Right atrium auricular region (tissue), 2 donors: ENCODE results near the gene ASPA. TPM values are rescaled to one million over a fixed set of nuclear protein-coding genes. Genes with fewer than 3 reads are reported as not detected.
"Not testable (repeated sequence)": the region's sequence is repeated elsewhere in the genome, so short reads cannot be mapped to it uniquely, and the experiment has no call there.

Experiments
- DNase-seq: peaks from one replicate; pipeline ENCODE4 v3.0.0-alpha.2; 2019; ENCODE audit warnings: low spot score
- H3K27ac ChIP-seq, 2 donors: fragments of 200-600 bp; sonication (generic); 1 replicate in 1 of 2; 2 replicates in 1 of 2; pipeline ENCODE4 v1.5.1; 2016 to 2019
- H3K27me3 ChIP-seq, 2 donors: fragments of 200-600 bp; sonication (generic); one replicate each; pipeline versions ENCODE4 v1.5.1 to v1.6.0; 2017 to 2019
- H3K36me3 ChIP-seq: fragments of 200-600 bp; sonication (generic); one replicate; pipeline ENCODE4 v1.5.1; 2016
- H3K4me1 ChIP-seq, 2 donors: fragments of 200-600 bp; sonication (generic); one replicate each; pipeline versions ENCODE4 v1.5.1 to v1.6.0; 2017 to 2019
- H3K4me3 ChIP-seq, 2 donors: fragments of 200-600 bp; sonication (generic); 1 replicate in 1 of 2; 2 replicates in 1 of 2; pipeline ENCODE4 v1.5.1; 2017 to 2019; ENCODE audit warnings: mild to moderate bottlenecking in 1 of 2, moderate library complexity in 1 of 2
- H3K9me3 ChIP-seq, 2 donors: fragments of 200-600 bp; sonication (generic); one replicate each; pipeline ENCODE4 v1.5.1; 2019
- CTCF ChIP-seq, 2 donors: fragments of 200-600 bp; sonication (generic); IDR thresholded peaks; one replicate each; pipeline ENCODE4 v1.5.1; 2019; ENCODE audit warnings: antibody characterized with exemption in 2 of 2
- total RNA-seq, 2 donors: library from RNA; depleted of rRNA; stranded (reverse); fragments of >200 nt; gene quantifications; one replicate each; pipeline ENCODE4 v1.1.0, GENCODE V29; 2016

Gene ASPA
- total RNA-seq, 2 donors from 2014 or later, result 0.33 to 1.0 TPM

- Histone ChIP-seq H3K27me3 (no peaks in the 10 kb centered on the region), H3K36me3 (no peaks in the 10 kb centered on the region), H3K27ac (no peak overlapping the region), H3K4me1 (peaks cover 0 to 31% of the 10 kb centered on the region in 2 donors), H3K4me3 (no peak overlapping the region), H3K9me3 (no peaks in the 10 kb centered on the region)
- no peak for DNase-seq
- TF ChIP-seq CTCF (IDR thresholded peaks at IDR 0.05), result no peak
These were observed 34.3 kb downstream of the ASPA start for GRCh38 chr17:3510090-3510489.

GRCh38 chr17:3511852-3512504 is 36.2 kb downstream of the ASPA start:
- Histone ChIP-seq H3K27ac (peak overlapping the region; percentile 90 to 94), H3K27me3 (no peaks in the 10 kb centered on the region), H3K36me3 (no peaks in the 10 kb centered on the region), H3K4me1 (peaks cover 0 to 31% of the 10 kb centered on the region in 2 donors), H3K9me3 (no peaks in the 10 kb centered on the region), H3K4me3 (peak overlapping the region in 1 of 2 donors; percentile 3)
- DNase-seq, result peak; percentile 26
- TF ChIP-seq CTCF (IDR thresholded peaks at IDR 0.05), result no peak

- Histone ChIP-seq H3K36me3 (no peaks in the 10 kb centered on the region), H3K9me3 (no peaks in the 10 kb centered on the region), H3K4me1 (peaks cover 0 to 31% of the 10 kb centered on the region in 2 donors), H3K4me3 (peak overlapping the region in 1 of 2 donors; percentile 3), H3K27ac (peak overlapping the region; percentile 90 to 94), H3K27me3 (no peaks in the 10 kb centered on the region)
- peak; percentile 88 for DNase-seq
- TF ChIP-seq CTCF (IDR thresholded peaks at IDR 0.05), result no peak
These were observed 36.8 kb downstream of the ASPA start for GRCh38 chr17:3512505-3513171.

GRCh38 chr17:3513305-3514035 is 37.7 kb downstream of the ASPA start:
- Histone ChIP-seq H3K4me1 (peaks cover 0 to 31% of the 10 kb centered on the region in 2 donors), H3K27ac (peak overlapping the region; percentile 90 to 94), H3K36me3 (no peaks in the 10 kb centered on the region), H3K4me3 (no peak overlapping the region), H3K27me3 (no peaks in the 10 kb centered on the region), H3K9me3 (no peaks in the 10 kb centered on the region)
- no peak for TF ChIP-seq CTCF (IDR thresholded peaks at IDR 0.05)
- DNase-seq, result no peak

GRCh38 chr17:3514167-3514566 is 38.4 kb downstream of the ASPA start:
- H3K36me3 ChIP-seq, H3K4me3 ChIP-seq, DNase-seq, H3K9me3 ChIP-seq, H3K27me3 ChIP-seq: not testable (repeated sequence)
- peaks cover 0 to 31% of the 10 kb centered on the region in 2 donors for H3K4me1 ChIP-seq
- H3K27ac ChIP-seq, result peak overlapping the region; percentile 90 to 94

- no peaks in the 10 kb centered on the region for H3K36me3 ChIP-seq
- peak overlapping the region in 1 of 2 donors; percentile 94 for H3K27ac ChIP-seq
- peaks cover 0 to 31% of the 10 kb centered on the region in 2 donors for H3K4me1 ChIP-seq
- H3K9me3 ChIP-seq, result no peaks in the 10 kb centered on the region
- no peaks in the 10 kb centered on the region for H3K27me3 ChIP-seq
- DNase-seq, result no peak
- H3K4me3 ChIP-seq, result no peak overlapping the region
- no peak for TF ChIP-seq CTCF (IDR thresholded peaks at IDR 0.05)
These were observed 39.1 kb downstream of the ASPA start for GRCh38 chr17:3514873-3515272.

- H3K27me3 ChIP-seq, H3K4me1 ChIP-seq, H3K27ac ChIP-seq, DNase-seq, H3K9me3 ChIP-seq, H3K4me3 ChIP-seq, H3K36me3 ChIP-seq: not testable (repeated sequence)
These were observed 43.7 kb downstream of the ASPA start for GRCh38 chr17:3519472-3519871.
